OCI-M1 (cell line): ENCODE data around the gene GPD1.

Experiments used
- DNase-seq: peaks from one replicate; lab custom pipeline; 2025; lab: John Stamatoyannopoulos, UW

The GPD1 gene

GRCh38 chr12:50101663-50102062 lies 2.1 kb upstream of the GPD1 start:
- peak; percentile 12 for DNase-seq

- no peak for DNase-seq
Observed at GRCh38 chr12:50102131-50102531, 1.7 kb upstream of the GPD1 start.

GRCh38 chr12:50102646-50103309 lies 1.0 kb upstream of the GPD1 start:
- no peak for DNase-seq

- no peak for DNase-seq
Observed at GRCh38 chr12:50103351-50103750, 457 bp upstream of the GPD1 start.

- no peak for DNase-seq
Observed at GRCh38 chr12:50104417-50105366, 884 bp downstream of the GPD1 start.

GRCh38 chr12:50105913-50106450 lies 2.2 kb downstream of the GPD1 start:
- DNase-seq, result no peak

DNA sequence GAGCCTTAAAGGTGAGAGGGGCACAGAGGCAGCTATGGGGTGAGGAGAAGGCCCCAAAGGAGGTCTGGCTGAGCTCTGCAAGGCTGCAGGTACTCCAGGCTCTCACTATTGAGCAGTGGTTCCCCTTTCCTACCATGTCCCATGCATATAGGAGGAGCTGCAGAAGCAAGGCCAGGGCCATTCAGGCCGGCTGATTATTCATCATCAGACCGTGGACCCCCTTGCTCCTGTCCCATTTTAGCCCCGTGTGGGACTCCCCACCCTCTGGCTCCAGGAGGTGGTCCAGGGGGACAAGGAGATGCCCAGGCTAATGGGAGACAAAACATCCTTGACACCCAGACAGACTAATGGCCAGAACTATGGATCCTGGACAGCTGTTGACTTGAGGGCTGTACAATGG lies 3.1 kb downstream of the GPD1 start:
- no peak for DNase-seq

DNA sequence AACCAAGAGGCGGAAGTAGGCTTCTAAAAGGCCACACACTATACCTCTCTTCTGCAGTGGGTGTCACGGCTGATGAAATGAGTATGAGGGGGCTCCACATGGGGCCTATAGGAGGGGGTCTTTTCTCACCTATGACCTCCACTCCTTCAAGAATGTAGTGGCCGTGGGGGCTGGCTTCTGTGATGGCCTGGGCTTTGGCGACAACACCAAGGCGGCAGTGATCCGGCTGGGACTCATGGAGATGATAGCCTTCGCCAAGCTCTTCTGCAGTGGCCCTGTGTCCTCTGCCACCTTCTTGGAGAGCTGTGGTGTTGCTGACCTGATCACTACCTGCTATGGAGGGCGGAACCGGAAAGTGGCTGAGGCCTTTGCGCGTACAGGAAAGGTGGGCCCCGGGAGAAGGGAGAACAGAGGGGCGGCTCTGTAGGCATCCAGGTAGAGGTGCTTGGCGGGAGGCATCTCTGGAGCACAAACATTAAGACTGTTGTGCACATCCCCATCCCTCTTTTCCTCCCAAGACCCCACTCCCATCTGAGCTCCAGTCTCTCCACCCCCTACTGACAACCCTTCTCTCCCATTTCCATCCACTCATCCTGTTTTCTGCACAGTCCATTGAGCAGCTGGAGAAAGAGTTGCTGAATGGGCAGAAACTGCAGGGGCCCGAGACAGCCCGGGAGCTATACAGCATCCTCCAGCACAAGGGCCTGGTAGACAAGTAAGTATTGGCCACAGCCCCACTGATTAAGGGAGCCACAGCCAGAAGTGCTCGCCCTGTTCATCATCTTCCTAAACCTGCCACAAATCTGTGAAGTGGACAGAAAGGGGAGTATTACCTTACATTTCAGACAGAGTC lies 3.8 kb downstream of the GPD1 start:
- no peak for DNase-seq

- no peak for DNase-seq
Observed at GRCh38 chr12:50109319-50109718, 5.5 kb downstream of the GPD1 start.

DNA sequence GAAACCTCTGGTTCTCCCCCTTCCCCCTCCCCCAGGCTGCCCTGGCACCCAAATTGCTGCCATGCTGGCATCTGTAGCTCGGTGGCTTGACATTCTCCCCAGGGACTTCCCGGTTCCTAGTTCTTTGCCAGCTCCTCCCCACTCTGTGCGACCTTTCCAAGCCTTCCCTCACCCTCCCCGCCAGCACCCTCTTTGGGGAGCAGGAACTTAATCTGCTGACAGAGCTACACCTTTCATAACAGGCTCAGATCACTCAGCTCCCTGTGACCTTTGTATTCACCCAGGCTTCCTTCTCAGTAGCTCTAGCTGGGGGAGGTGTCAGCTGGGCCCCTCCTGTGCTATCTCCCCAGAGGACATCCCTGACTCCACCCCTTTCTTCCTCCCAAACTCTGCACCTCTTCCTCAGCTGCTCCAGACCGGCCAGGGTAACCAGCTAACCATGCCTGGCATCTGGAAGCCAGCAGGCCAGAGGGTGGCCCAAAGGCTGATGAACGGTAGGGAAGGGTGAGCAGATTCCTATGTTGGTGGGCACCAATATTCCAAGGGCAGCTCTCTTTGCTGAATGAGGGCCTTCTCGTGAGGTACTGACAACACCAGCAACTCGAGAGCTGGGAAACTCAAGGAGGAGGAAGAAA lies 6.4 kb downstream of the GPD1 start:
- no peak for DNase-seq

GRCh38 chr12:50110762-50111351 lies 7.0 kb downstream of the GPD1 start:
- peak; percentile 33 for DNase-seq

GRCh38 chr12:50111395-50111692 lies 7.5 kb downstream of the GPD1 start:
- no peak for DNase-seq

DNA sequence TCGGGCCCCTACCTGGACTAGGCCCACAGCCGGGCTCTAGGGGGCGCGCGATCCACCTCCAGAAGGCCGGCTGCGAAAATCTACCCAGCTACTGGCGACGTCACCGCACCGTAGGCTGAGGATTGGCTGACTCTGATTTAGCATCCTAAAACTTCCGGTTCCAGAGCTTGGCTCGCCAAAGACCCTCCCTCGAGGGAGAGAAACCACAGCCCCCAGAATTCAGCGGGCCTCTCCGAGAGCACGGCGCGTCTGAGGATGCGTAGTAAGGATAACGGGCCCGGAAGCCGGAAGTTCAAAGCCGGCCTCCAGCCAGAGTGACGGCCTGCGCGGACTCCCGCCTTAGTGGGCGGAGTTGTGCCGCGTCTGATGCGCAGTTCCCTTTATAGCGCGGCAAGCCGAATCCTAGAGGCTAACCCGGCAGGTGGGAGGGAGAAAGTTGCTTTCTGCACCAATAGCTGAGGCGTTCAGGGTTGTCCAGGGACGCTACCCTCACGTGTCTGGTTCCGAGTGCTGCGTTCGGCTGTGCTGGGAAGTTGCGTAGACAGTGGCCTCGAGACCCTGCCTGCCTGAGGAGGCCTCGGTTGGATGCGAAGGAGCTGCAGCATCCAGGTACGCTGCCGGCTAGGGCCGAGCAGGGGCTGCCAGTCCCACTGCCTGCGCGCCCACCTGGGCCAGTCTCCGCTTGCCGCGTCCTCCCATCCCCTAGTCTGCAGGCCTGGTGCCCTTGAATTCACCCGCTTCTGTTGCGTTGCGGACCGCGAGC lies 8.1 kb downstream of the GPD1 start, which contains the start of gene COX14:
TSS of gene COX14 (plus strand) at position 544 of the 763 bp plus-strand sequence. CDS start 7,808 bp downstream, outside the sequence.
- DNase-seq, result peak; percentile 100

GRCh38 chr12:50112456-50113218 lies 8.8 kb downstream of the GPD1 start:
- DNase-seq, result peak; percentile 75

DNA sequence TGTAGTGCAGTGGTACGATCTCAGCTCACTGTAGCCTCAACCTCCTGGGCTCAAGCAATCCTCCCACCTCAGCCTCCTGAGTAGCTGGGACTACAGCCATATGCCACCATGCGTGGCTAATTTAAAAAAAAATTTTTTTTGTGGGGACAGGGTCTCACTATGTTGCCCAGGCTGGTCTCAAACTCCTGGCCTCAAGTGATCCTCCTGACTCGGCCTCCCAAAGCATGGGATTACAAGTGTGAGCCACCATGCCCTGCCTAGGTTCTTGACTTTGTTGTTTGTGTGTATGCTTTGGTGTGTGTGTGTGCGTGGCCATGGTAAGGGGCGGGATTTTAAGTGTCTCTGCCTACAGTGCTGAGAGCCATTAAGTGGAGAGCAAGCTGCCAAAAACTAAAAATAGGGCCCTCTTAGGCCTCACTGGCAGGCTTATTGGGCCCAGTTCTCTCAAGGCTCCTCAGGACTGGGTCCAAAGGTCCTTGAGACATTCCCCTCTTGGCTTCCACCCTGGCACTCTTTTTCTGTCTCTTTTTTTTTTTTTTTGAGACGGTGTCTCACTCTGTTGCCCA lies 13.3 kb downstream of the GPD1 start:
- DNase-seq, result no peak

DNA sequence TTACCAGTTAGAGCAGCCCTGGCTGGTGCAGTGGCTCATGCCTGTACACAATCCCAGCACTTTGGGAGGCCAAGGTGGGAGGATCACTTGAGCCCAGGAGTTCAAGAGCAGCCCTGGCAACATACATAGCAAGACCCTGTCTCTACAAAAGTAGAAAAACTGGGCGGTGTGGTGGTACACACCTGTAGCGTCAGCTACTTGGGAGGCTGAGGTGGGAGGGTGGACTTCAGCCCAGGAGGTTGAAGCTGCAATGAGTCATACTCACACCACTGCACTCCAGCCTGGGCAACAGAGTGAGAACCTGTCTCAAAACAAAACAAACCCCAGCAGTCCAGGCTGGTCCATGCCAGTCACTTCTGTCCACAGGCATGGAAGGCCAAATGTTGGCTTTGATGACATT lies 15.6 kb downstream of the GPD1 start:
- DNase-seq, result no peak

- DNase-seq, result no peak
Observed at GRCh38 chr12:50120521-50120920, 16.7 kb downstream of the GPD1 start.

DNA sequence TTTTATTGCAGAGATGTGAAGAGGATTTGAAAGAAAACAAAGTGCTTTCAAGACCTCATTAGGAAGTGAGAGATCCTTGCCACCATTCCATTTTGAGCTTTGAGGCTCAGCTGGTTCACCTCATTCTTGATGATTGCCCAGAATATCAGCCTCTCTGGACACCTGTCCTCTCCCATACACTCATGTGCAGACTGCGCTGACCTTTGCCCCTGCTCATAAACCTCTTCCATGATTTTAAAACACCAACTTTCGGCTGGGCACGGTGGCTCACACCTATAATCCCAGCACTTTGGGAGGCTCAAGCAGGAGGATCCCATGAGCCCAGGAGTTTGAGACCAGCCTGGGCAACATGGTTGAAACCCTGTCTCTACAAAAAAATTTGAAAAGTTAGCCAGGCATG lies 17.1 kb downstream of the GPD1 start:
- DNase-seq, result no peak

DNA sequence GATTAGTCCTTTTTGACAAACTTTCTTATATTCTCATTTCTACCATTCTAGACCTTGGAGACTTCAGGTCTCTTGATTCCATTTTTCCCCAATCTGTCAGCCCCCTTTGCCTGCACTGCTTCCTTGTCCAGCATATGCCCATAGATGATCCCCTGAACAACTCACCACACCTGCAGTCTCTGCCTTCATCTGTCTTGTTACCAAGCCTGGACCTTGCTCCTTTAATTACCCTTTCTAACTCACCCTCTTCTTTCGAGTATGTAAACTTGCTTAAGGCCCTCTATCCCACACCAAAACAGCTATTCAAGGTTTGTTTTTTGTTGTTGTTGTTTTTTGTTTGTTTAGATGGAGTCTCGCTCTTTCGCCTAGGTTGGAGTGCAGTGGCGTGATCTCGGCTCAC lies 17.8 kb downstream of the GPD1 start:
- DNase-seq, result no peak
